Adipocyte (in vitro differentiated cells): ENCODE results near the gene SNX9.

Experiments used
- DNase-seq: peaks from one replicate; pipeline ENCODE4 v3.0.0-alpha.2; 2015; ENCODE audit warnings: low read depth
- H3K27me3 ChIP-seq: replicated peaks from 2 replicates; pipeline ENCODE4 v1.7.0; 2013; ENCODE audit warnings: mild to moderate bottlenecking, low read length, moderate library complexity; ENCODE audit not compliant: control insufficient read depth, insufficient read depth
- H3K36me3 ChIP-seq: 2 replicates; pipeline ENCODE4 v1.7.0; 2013; ENCODE audit warnings: low read length, mild to moderate bottlenecking, moderate library complexity; ENCODE audit not compliant: control insufficient read depth, insufficient read depth, severe bottlenecking
- H3K4me1 ChIP-seq: 2 replicates; pipeline ENCODE4 v1.7.0; 2013; ENCODE audit warnings: mild to moderate bottlenecking, low read length, moderate library complexity; ENCODE audit not compliant: control insufficient read depth, insufficient read depth
- H3K4me3 ChIP-seq: 2 replicates; pipeline ENCODE4 v1.7.0; 2013; ENCODE audit warnings: mild to moderate bottlenecking, low read length, moderate library complexity
- H3K9ac ChIP-seq: 2 replicates; pipeline ENCODE4 v1.7.0; 2013; ENCODE audit warnings: mild to moderate bottlenecking, low read length, moderate library complexity
- H3K9me3 ChIP-seq: 2 replicates; pipeline ENCODE4 v1.7.0; 2013; ENCODE audit warnings: mild to moderate bottlenecking, low read length, moderate library complexity; ENCODE audit not compliant: control insufficient read depth

The SNX9 gene

DNA sequence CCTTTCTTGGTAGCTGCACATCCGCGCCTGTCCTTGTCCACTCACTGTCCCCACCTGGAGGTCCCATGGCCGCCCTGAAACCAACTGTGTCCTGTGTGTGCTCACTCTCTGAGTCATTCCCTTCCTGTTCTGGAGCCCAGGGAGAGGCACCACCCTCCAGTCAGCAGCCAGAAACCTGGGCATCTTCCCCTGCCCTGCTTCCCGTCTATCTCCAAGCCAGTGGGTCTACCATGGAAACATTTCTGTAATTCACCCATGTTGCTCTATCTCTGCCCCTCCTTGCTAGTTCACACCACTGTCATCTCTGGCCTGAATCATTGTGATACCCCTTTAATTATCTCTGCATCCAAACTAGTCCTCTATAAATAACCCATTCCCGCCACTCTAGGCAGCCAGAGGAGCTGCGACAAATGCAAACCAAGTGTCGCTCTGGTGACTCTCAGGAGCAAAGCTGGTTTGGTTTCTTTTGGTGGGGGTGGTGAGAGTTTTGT, 129.9 kb downstream of the SNX9 start:
- Histone ChIP-seq H3K27me3 (no peaks in the 10 kb centered on the region), H3K4me3 (no peak overlapping the region), H3K9ac (no peak overlapping the region), H3K36me3 (no peaks in the 10 kb centered on the region), H3K4me1 (peaks cover 9% of the 10 kb centered on the region), H3K9me3 (peaks cover 17% of the 10 kb centered on the region)
- DNase-seq = no peak

DNA sequence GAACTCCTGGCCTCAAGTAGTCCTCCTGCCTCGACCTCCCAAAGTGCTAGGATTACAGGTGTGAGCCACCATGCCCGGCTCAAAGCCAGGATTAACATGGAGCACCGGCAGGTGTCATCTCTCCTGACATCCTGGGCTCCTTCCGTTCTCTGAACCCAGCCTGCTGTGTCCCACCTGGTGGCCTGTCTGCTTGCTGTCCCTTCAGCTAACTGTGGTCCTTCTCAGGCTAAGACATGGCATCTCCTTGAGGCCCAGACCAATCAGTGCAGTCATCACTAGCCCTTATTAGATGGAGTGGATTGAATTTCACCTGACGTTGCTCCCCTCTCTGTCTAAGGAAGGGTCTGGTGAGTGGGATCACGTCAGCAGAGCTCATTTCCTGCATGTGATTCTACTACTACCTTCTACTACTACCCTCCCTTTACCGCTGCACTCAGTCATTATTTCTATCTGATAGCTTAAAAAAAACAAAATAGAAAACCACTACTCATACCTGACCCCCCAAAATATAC, 130.6 kb downstream of the SNX9 start:
- Histone ChIP-seq H3K27me3 (no peaks in the 10 kb centered on the region), H3K4me3 (peak overlapping the region; percentile 71), H3K9ac (peak overlapping the region; percentile 5), H3K36me3 (no peaks in the 10 kb centered on the region), H3K4me1 (peaks cover 9% of the 10 kb centered on the region), H3K9me3 (peaks cover 24% of the 10 kb centered on the region)
- DNase-seq = no peak

DNA sequence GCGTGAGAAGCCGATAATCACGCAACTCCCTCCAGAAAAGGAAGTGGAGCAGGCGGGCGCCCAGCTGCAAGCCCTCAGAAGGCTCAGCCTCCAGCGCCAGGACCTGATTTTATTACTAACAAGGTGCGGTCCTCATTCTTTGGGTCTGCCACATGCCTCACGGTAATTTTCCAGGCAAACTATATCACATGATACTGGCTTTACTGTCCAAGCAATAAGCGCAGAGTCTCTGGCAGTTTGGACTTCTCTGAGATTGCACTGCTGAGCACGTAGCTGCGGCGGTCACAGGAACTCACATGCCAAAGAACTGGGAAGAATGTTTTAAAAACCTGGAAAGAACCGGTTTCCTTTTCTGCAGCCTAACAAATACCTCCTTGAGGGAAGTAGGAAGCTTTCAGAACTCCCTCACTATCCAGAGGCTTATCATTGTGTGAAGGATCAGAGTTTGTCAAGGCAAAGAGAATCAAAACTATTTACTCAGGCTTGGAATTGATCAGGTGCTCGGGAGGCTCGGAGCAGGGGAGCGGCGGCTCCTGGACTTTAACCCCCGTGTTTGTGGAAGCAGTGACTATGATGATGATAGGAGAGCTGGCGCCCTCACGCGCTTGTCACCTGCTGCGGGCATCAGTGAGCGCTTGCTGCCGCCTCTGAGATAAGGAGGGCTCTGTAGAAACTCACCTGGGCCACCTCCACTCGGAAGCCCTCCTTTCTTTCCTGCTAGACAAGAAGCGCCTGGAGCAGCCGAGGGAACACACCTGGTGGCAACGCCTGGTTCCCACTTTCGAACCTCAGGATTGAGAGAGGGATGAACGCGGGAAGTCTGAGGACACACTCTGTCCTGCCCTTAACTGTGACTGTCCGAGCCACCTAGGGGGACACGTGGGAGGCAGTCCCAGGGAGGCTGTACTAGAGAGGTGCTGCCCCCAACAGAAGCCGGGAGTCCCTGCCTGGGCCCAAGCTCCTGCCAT, 131.4 kb downstream of the SNX9 start:
- peak; percentile 36 for DNase-seq
- H3K4me3 ChIP-seq = peak overlapping the region; percentile 71
- H3K9me3 ChIP-seq = peaks cover 28% of the 10 kb centered on the region
- peak overlapping the region; percentile 5 for H3K9ac ChIP-seq
- H3K4me1 ChIP-seq = peaks cover 9% of the 10 kb centered on the region
- no peaks in the 10 kb centered on the region for H3K36me3 ChIP-seq
- no peaks in the 10 kb centered on the region for H3K27me3 ChIP-seq

DNA sequence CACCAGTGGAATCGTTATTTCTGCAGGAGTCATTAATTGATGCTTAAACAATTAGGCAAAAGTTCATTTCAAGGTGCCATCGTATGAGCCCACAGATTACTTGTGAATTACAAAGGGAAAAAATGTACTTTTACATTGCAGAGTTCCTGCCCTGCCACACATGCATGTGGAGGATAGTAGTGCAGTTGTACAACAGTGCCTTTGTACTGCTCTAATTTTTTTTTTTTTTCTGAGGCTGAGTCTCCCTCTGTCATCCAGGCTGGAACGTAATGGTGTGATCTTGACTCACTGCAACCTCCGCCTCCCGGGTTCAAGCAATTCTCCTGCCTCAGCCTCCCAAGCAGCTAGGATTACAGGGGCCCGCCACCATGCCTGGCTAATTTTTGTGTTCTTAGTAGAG, 132.6 kb downstream of the SNX9 start:
- H3K27me3 ChIP-seq = no peaks in the 10 kb centered on the region
- DNase-seq = no peak
- no peak overlapping the region for H3K9ac ChIP-seq
- H3K36me3 ChIP-seq = no peaks in the 10 kb centered on the region
- H3K4me3 ChIP-seq = no peak overlapping the region
- peaks cover 9% of the 10 kb centered on the region for H3K4me1 ChIP-seq
- H3K9me3 ChIP-seq = peaks cover 30% of the 10 kb centered on the region

DNA sequence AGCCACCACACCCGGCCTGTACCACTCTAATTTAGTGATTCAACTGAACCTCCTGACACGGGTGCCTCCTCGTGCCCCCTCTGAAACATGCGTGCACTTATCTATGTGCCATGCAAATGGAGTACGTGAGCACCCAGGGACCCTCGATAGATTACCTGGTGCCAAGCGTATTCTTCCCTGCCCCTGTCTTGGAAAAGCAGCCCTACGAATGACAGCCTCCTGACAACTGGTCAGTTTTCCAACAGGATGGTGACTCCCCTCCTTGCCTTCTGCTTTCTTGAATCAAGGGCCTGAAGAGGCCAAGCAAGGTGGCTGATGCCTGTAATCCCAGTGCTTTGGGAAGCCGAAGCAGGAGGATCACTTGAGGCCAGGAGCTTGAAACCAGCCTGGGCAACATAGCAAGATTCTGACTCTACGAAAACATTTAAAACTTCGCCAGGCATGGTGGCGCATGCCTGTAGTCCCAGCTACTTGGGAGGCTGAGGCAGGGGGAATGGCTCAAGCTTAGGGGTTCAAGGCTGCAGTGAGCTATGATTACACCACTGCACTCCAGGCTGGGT, 133.2 kb downstream of the SNX9 start:
- no peak overlapping the region for H3K9ac ChIP-seq
- H3K9me3 ChIP-seq = peaks cover 30% of the 10 kb centered on the region
- no peaks in the 10 kb centered on the region for H3K27me3 ChIP-seq
- H3K4me3 ChIP-seq = no peak overlapping the region
- H3K4me1 ChIP-seq = peaks cover 9% of the 10 kb centered on the region
- no peaks in the 10 kb centered on the region for H3K36me3 ChIP-seq
- no peak for DNase-seq

DNA sequence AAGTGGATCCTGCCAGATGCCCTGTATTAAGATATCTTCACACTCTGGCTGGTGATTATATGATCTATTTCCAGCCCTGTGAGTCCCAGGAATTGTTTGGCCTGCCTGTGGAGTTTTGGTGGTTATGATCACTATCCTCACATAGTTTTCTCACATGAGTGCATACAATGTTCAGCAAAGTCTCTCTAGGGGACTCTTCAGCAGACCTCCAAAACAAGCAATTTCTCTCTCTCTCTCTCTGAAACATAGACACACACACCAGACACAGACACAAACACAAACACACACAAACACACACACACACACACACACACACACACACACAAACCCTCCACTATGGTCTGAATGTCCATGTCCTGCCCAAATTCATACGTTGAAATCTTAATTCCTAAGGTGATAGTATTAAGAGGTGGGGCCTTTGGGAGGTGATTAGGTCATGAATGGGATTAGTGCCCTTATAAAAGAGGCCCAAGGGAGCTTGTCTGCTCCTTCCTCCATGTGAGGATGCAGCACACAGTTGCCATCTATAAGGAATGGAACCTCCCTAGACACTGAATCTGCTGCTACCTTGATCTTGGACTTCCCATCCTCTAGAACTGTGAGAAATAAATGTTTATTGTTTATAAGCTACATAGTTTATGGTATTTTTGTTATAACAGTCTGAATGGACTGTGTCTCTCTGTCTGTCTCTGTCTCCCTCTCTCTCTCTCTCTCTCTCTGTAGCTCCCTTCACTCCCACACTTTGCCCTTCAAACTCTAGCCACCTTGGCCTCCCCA, 136.6 kb downstream of the SNX9 start:
- Histone ChIP-seq H3K4me1 (no peaks in the 10 kb centered on the region), H3K27me3 (no peaks in the 10 kb centered on the region), H3K9ac (no peak overlapping the region), H3K4me3 (no peak overlapping the region), H3K36me3 (no peaks in the 10 kb centered on the region), H3K9me3 (peaks cover 30% of the 10 kb centered on the region)
- no peak for DNase-seq

DNA sequence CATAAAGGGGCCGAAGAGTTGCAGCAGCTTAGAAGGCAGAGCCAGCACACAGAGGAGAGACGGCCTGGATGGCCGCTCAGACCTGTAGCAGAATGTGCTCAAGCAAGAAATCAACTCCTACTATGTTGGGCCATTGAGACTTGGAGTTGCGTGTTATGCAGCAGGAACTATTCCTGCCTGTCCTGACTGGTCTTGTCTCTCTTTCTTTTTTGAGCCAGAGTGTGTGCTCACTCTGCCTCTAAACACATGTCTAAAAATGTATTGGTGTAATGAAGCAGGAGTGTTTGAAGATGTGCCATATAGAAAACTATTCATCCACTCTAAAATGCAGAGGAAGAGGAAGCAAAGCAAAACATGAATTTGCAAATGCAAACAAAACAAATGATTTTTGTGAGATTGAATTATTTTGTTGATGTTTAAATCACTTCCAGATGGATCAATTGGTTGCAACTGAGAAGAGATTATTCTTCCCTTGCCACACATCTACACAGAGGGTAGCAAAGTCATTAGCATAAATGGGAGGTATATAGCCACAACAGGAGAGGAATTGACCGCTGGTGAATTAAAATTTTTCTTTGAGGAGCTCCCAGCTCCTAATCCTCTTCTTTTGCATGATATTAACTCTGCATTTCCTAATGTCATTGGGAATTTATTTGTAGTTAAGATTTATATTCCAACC, 138.2 kb downstream of the SNX9 start:
- no peaks in the 10 kb centered on the region for H3K27me3 ChIP-seq
- H3K36me3 ChIP-seq = no peaks in the 10 kb centered on the region
- no peak overlapping the region for H3K9ac ChIP-seq
- no peaks in the 10 kb centered on the region for H3K4me1 ChIP-seq
- peak; percentile 19 for DNase-seq
- peaks cover 30% of the 10 kb centered on the region for H3K9me3 ChIP-seq
- H3K4me3 ChIP-seq = no peak overlapping the region

DNA sequence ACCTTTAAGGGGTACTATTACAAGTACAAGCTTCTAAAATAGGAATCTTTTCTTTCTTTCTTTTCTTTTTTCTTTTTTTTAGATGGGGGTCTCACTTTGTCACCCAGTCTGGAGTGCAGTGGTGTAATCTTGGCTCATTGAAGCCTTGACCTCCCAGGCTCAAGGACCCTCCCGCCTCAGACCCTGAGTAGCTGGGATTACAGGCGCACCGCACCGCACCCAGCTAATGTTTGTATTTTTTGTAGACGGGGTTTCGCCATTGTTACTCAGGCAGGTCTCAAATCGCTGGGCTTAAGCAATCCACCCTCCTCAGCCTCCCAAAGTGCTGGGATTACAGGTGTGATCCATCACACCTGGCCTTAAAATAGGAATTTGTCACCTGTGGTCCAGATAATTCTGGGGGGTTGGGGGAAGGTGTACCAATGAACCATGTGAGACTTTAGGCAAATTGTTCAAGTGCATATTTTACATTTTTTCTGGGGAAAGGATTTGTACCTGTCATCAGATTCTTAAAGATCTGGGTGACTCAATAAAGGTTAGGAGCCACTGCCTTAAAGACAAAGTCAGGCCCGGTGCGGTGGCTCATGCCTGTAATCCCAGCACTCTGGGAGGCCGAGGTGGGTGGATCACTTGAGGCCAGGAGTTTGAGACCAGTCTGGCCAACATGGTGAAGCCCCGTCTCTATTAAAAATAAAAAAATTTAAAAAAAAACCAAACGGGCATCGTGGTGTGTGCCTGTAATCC, 139.0 kb downstream of the SNX9 start:
- Histone ChIP-seq H3K36me3 (no peaks in the 10 kb centered on the region), H3K9me3 (peaks cover 30% of the 10 kb centered on the region), H3K27me3 (no peaks in the 10 kb centered on the region), H3K4me1 (no peaks in the 10 kb centered on the region), H3K4me3 (no peak overlapping the region), H3K9ac (no peak overlapping the region)
- DNase-seq = no peak

DNA sequence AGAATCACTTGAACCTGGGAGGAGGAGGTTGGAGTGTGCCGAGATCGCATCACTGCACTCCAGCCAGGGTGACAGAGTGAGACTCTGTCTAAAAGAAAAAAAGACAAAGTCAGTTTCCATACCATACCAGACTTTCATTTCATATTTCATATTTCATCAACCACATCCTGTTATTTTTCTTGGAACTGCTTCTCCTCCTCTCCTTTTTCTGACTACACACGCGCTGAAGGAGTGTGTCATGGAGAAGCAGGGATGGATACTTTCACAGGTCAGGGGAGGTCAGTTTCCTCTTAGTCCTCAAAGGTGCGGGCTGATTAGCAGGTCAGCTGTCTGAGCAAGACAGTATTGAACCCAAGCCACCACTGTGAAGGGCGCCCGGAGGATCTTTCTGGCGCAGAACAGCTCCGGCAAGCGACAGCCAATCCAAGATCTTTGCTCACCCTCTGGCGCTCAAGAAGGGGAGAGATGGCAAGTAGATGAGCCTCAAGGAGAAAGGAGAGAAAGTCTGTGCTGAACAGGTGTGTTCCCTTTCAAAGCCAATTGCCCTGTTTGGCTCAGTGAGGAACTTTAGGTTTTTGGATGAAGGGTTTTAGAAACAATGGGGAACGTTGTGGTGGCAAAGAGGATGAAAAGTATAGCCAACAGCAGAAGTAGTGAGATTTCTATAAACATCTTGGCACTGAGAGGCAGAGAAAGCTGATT, 139.7 kb downstream of the SNX9 start:
- no peak overlapping the region for H3K4me3 ChIP-seq
- no peaks in the 10 kb centered on the region for H3K36me3 ChIP-seq
- H3K4me1 ChIP-seq = no peaks in the 10 kb centered on the region
- peak; percentile 70 for DNase-seq
- peaks cover 26% of the 10 kb centered on the region for H3K9me3 ChIP-seq
- no peak overlapping the region for H3K9ac ChIP-seq
- no peaks in the 10 kb centered on the region for H3K27me3 ChIP-seq

DNA sequence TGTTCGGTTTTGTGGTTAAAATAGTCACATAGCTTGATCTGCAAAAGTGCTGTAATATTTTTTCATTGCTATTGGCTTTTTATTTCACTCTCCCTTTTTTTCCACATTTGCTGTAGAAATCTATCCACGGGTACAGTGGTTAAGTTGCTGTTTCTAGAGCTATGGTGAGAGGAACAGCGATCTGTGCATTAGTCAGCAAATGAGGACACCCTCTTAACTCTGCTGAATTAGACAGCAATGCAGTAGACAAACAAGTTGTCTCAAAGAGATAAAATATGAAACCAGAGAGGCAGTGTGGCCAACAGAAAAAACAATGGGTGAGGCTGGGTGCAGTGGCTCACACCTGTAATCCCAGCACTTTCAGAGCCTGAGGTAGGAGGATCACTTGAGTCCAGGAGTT, 141.1 kb downstream of the SNX9 start:
- H3K4me1 ChIP-seq = no peaks in the 10 kb centered on the region
- no peak overlapping the region for H3K9ac ChIP-seq
- no peaks in the 10 kb centered on the region for H3K36me3 ChIP-seq
- H3K9me3 ChIP-seq = peaks cover 13% of the 10 kb centered on the region
- H3K27me3 ChIP-seq = no peaks in the 10 kb centered on the region
- H3K4me3 ChIP-seq = no peak overlapping the region
- no peak for DNase-seq
